WTC11 (cell line): ENCODE results near the gene KCNJ8. TPM values are rescaled to one million over a fixed set of nuclear protein-coding genes. Genes with fewer than 3 reads are reported as not detected.

ENCODE experiments used
- ATAC-seq: fragments of 200-7000 bp; cut with Tn5 transposase; 2 replicates; pipeline ENCODE4 v1.10.0; 2021; ENCODE audit warnings: mild to moderate bottlenecking, moderate library complexity
- CTCF ChIA-PET: fragments of 300-600 bp; sonication (Branson Sonifier 250); formaldehyde crosslinking; loops from one replicate; lab custom pipeline; 2021; ENCODE audit warnings: antibody characterized with exemption; lab: Charles Lee
- POLR2A ChIA-PET: fragments of 350-600 bp; sonication (Branson Sonifier 250); formaldehyde crosslinking; loops from one replicate; lab custom pipeline; 2021; ENCODE audit warnings: antibody characterized with exemption; lab: Charles Lee
- DNase-seq: peaks from one replicate; pipeline ENCODE4 v3.0.0; 2021; ENCODE audit warnings: low spot score
- H3K27ac Mint-ChIP-seq: 2 replicates; pipeline ENCODE4 v1.8.0; 2021; ENCODE audit warnings: mixed read lengths
- H3K27me3 Mint-ChIP-seq: 2 replicates; pipeline ENCODE4 v1.8.0; 2021; ENCODE audit warnings: low read depth, mild to moderate bottlenecking, moderate library complexity, mixed read lengths
- H3K36me3 Mint-ChIP-seq: 2 replicates; pipeline ENCODE4 v1.8.0; 2021; ENCODE audit warnings: mixed read lengths
- H3K4me1 Mint-ChIP-seq: 2 replicates; pipeline ENCODE4 v1.8.0; 2022; ENCODE audit warnings: mixed read lengths
- H3K4me3 Mint-ChIP-seq: 2 replicates; pipeline ENCODE4 v1.8.0; 2021; ENCODE audit warnings: mild to moderate bottlenecking, moderate library complexity, mixed read lengths
- H3K9me3 Mint-ChIP-seq: 2 replicates; pipeline ENCODE4 v1.8.0; 2021; ENCODE audit warnings: mixed read lengths
- ESRRA ChIP-seq: sonication (generic); formaldehyde crosslinking; IDR thresholded peaks from 2 replicates; pipeline ENCODE4 v1.8.1; 2022; ENCODE audit warnings: mild to moderate bottlenecking, missing genetic modification reagents, borderline replicate concordance
- HMGA2 ChIP-seq: fragments of 250-450 bp; sonication (Bioruptor Pico); IDR thresholded peaks from 2 replicates; pipeline ENCODE4 v1.4.0; 2021; ENCODE audit warnings: mild to moderate bottlenecking, moderate library complexity
- KAT7 ChIP-seq: sonication (generic); formaldehyde crosslinking; IDR thresholded peaks from 2 replicates; pipeline ENCODE4 v1.8.1; 2023; ENCODE audit warnings: missing genetic modification reagents, mild to moderate bottlenecking, borderline replicate concordance
- NFATC4 ChIP-seq: fragments of 250-450 bp; sonication (Bioruptor Pico); IDR thresholded peaks from 2 replicates; pipeline ENCODE4 v1.9.0; 2021; ENCODE audit warnings: mild to moderate bottlenecking
- NR1H2 ChIP-seq: sonication (generic); formaldehyde crosslinking; IDR thresholded peaks from 2 replicates; pipeline ENCODE4 v1.9.0; 2021; ENCODE audit warnings: mild to moderate bottlenecking, moderate library complexity, missing genetic modification reagents
- SMAD4 ChIP-seq: sonication (generic); formaldehyde crosslinking; IDR thresholded peaks from 2 replicates; pipeline ENCODE4 v1.8.0; 2022; ENCODE audit warnings: mild to moderate bottlenecking, missing genetic modification reagents
- TEAD4 ChIP-seq: sonication (generic); formaldehyde crosslinking; IDR thresholded peaks from 2 replicates; pipeline ENCODE4 v1.8.0; 2022; ENCODE audit warnings: mild to moderate bottlenecking, missing genetic modification reagents
- ZNF121 ChIP-seq: sonication (generic); formaldehyde crosslinking; IDR thresholded peaks from 2 replicates; pipeline ENCODE4 v1.8.0; 2023; ENCODE audit warnings: missing genetic modification reagents
- ZNF138 ChIP-seq: sonication (generic); formaldehyde crosslinking; conservative IDR thresholded peaks from 2 replicates; pipeline ENCODE4 v1.8.1; 2022; ENCODE audit warnings: mild to moderate bottlenecking, moderate library complexity, missing genetic modification reagents
- ZNF423 ChIP-seq: fragments of 250-450 bp; sonication (Bioruptor Pico); IDR thresholded peaks from 2 replicates; pipeline ENCODE4 v2.1.2; 2022; ENCODE audit warnings: mild to moderate bottlenecking, moderate library complexity
- total RNA-seq: library from RNA; stranded (reverse); gene quantifications from 3 replicates; pipeline ENCODE4 v1.2.3, GENCODE V29; 2021
- TF ChIP-seq, protein P1 (sequence below): sonication (generic); formaldehyde crosslinking; IDR thresholded peaks from 2 replicates; pipeline ENCODE4 v1.8.0; 2023; ENCODE audit warnings: missing genetic modification reagents, mild to moderate bottlenecking, borderline replicate concordance
- TF ChIP-seq, protein P2 (sequence below): sonication (generic); formaldehyde crosslinking; IDR thresholded peaks from 2 replicates; pipeline ENCODE4 v1.8.1; 2023; ENCODE audit warnings: mild to moderate bottlenecking, missing genetic modification reagents, borderline replicate concordance
- TF ChIP-seq, protein P3 (sequence below): sonication (generic); formaldehyde crosslinking; IDR thresholded peaks from 2 replicates; pipeline ENCODE4 v1.8.1; 2023; ENCODE audit warnings: mild to moderate bottlenecking, missing genetic modification reagents, moderate library complexity
- TF ChIP-seq, protein P4 (sequence below): sonication (generic); formaldehyde crosslinking; IDR thresholded peaks from 2 replicates; pipeline ENCODE4 v1.8.1; 2022; ENCODE audit warnings: mild to moderate bottlenecking, moderate library complexity, missing genetic modification reagents
- TF ChIP-seq, protein P5 (sequence below): sonication (generic); formaldehyde crosslinking; IDR thresholded peaks from 2 replicates; pipeline ENCODE4 v1.8.1; 2022; ENCODE audit warnings: low read depth, mild to moderate bottlenecking, moderate library complexity, missing genetic modification reagents, borderline replicate concordance
- TF ChIP-seq, protein P6 (sequence below): sonication (generic); formaldehyde crosslinking; IDR thresholded peaks from 2 replicates; pipeline ENCODE4 v1.8.0; 2022; ENCODE audit warnings: missing genetic modification reagents

KCNJ8 gene
- total RNA-seq, 1 experiment from 2014 or later, result 1.4 TPM

DNA sequence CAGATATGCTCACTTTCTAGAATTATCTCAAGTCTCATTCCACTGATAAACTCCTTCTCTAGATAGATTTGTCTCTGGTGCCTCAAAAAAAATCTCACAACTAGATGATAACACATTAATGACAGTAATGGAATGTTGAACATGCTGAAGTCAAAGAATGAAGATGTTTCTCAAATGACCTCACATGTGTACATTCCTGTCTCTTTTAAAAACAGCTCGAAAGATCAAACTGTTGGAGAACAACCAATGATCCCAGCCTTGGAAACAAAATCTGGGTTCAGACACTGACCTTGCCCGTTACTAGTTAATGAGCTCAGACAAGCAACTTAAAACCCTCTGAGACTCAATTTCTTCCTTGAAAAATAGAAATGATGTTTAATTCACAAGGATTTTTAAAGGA is 44.7 kb upstream of the KCNJ8 start (continued):
- TF ChIP-seq, protein P1, sequence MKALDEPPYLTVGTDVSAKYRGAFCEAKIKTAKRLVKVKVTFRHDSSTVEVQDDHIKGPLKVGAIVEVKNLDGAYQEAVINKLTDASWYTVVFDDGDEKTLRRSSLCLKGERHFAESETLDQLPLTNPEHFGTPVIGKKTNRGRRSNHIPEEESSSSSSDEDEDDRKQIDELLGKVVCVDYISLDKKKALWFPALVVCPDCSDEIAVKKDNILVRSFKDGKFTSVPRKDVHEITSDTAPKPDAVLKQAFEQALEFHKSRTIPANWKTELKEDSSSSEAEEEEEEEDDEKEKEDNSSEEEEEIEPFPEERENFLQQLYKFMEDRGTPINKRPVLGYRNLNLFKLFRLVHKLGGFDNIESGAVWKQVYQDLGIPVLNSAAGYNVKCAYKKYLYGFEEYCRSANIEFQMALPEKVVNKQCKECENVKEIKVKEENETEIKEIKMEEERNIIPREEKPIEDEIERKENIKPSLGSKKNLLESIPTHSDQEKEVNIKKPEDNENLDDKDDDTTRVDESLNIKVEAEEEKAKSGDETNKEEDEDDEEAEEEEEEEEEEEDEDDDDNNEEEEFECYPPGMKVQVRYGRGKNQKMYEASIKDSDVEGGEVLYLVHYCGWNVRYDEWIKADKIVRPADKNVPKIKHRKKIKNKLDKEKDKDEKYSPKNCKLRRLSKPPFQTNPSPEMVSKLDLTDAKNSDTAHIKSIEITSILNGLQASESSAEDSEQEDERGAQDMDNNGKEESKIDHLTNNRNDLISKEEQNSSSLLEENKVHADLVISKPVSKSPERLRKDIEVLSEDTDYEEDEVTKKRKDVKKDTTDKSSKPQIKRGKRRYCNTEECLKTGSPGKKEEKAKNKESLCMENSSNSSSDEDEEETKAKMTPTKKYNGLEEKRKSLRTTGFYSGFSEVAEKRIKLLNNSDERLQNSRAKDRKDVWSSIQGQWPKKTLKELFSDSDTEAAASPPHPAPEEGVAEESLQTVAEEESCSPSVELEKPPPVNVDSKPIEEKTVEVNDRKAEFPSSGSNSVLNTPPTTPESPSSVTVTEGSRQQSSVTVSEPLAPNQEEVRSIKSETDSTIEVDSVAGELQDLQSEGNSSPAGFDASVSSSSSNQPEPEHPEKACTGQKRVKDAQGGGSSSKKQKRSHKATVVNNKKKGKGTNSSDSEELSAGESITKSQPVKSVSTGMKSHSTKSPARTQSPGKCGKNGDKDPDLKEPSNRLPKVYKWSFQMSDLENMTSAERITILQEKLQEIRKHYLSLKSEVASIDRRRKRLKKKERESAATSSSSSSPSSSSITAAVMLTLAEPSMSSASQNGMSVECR, result no peak

DNA sequence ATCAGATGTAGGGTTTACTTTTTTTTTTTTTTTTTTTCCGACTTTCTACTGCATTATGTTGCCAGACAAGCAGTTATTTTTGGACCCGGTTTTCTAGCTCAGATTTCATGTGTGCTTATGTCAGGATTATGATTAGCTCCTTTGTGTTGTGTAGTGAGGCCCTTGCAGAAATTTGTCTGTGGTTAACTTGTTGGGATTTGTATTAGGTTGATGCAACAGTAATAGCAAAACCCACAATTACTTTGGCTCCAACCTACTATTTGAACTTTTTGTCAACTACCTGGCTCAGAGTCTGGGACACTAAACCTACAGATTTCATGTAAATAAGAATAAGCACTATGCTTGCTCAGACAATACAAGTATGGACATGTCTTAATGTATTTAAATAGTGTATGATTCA is 44.1 kb upstream of the KCNJ8 start:
- TF ChIP-seq, protein P2, sequence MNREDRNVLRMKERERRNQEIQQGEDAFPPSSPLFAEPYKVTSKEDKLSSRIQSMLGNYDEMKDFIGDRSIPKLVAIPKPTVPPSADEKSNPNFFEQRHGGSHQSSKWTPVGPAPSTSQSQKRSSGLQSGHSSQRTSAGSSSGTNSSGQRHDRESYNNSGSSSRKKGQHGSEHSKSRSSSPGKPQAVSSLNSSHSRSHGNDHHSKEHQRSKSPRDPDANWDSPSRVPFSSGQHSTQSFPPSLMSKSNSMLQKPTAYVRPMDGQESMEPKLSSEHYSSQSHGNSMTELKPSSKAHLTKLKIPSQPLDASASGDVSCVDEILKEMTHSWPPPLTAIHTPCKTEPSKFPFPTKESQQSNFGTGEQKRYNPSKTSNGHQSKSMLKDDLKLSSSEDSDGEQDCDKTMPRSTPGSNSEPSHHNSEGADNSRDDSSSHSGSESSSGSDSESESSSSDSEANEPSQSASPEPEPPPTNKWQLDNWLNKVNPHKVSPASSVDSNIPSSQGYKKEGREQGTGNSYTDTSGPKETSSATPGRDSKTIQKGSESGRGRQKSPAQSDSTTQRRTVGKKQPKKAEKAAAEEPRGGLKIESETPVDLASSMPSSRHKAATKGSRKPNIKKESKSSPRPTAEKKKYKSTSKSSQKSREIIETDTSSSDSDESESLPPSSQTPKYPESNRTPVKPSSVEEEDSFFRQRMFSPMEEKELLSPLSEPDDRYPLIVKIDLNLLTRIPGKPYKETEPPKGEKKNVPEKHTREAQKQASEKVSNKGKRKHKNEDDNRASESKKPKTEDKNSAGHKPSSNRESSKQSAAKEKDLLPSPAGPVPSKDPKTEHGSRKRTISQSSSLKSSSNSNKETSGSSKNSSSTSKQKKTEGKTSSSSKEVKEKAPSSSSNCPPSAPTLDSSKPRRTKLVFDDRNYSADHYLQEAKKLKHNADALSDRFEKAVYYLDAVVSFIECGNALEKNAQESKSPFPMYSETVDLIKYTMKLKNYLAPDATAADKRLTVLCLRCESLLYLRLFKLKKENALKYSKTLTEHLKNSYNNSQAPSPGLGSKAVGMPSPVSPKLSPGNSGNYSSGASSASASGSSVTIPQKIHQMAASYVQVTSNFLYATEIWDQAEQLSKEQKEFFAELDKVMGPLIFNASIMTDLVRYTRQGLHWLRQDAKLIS, result no peak
- TF ChIP-seq, protein P3, sequence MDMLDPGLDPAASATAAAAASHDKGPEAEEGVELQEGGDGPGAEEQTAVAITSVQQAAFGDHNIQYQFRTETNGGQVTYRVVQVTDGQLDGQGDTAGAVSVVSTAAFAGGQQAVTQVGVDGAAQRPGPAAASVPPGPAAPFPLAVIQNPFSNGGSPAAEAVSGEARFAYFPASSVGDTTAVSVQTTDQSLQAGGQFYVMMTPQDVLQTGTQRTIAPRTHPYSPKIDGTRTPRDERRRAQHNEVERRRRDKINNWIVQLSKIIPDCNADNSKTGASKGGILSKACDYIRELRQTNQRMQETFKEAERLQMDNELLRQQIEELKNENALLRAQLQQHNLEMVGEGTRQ (CRISPR knock-in tag), result no peak
- TF ChIP-seq ZNF423 (CRISPR knock-in tag) (no peak), ZNF138 (CRISPR knock-in tag) (no peak), TEAD4 (no peak), NR1H2 (no peak)
- TF ChIP-seq, protein P4, sequence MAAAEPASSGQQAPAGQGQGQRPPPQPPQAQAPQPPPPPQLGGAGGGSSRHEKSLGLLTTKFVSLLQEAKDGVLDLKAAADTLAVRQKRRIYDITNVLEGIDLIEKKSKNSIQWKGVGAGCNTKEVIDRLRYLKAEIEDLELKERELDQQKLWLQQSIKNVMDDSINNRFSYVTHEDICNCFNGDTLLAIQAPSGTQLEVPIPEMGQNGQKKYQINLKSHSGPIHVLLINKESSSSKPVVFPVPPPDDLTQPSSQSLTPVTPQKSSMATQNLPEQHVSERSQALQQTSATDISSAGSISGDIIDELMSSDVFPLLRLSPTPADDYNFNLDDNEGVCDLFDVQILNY (CRISPR knock-in tag), result no peak
- ATAC-seq (no peak), DNase-seq (no peak)
- no peak overlapping the region for H3K4me3 Mint-ChIP-seq
- H3K9me3 Mint-ChIP-seq, result no peaks in the 10 kb centered on the region
- ChIA-PET CTCF (interaction anchor here (1.1 kb wide), 1 partner anchor 172 kb away, joined by 3 read pairs; no protein-coding TSS in a partner anchor), POLR2A (no interaction called here)
- H3K4me1 Mint-ChIP-seq, result no peaks in the 10 kb centered on the region
- no peak overlapping the region for H3K27ac Mint-ChIP-seq
- H3K27me3 Mint-ChIP-seq, result no peaks in the 10 kb centered on the region
- H3K36me3 Mint-ChIP-seq, result no peaks in the 10 kb centered on the region

DNA sequence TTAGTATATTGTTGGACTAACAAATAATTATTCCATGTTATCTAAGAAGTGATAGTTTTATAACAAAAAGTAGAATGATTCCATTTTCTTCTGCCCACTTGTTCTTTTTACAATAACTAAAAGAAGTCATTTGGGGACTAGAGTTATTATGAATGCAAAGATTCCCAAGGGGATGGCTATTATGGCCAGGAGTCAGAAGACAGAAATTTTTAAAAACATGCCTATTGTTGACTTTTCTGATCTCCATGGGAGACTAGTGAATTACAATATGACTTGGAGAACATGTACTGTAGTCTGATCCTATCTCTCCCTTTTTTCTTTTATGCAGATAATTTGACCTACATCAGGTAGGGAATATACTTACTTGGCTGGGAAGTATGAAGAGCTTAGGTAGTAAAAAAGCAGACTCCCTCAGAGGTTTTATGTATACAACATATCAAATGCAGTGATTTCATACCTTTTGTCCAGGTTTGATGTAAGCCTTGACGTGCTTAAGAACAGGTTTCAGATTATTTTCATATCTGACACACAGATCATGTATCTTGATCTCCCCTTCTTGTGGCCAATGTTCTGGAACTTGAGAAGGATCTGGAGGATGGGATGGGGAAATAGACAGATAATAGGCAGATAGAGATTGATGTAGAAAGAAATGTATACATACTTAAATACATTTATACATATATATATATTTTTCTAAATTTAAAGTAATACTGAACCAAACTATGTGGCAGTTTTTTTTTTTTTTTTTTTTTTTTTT is 41.0 kb upstream of the KCNJ8 start:
- DNase-seq (no peak), ATAC-seq (no peak)
- POLR2A ChIA-PET, result no interaction called here
- Mint-ChIP-seq H3K4me1 (no peaks in the 10 kb centered on the region), H3K9me3 (no peaks in the 10 kb centered on the region), H3K27me3 (no peaks in the 10 kb centered on the region), H3K4me3 (no peak overlapping the region), H3K27ac (no peak overlapping the region), H3K36me3 (no peaks in the 10 kb centered on the region)
- CTCF ChIA-PET, result no interaction called here
- TF ChIP-seq ESRRA (CRISPR knock-in tag), result no peak
- TF ChIP-seq, protein P5, sequence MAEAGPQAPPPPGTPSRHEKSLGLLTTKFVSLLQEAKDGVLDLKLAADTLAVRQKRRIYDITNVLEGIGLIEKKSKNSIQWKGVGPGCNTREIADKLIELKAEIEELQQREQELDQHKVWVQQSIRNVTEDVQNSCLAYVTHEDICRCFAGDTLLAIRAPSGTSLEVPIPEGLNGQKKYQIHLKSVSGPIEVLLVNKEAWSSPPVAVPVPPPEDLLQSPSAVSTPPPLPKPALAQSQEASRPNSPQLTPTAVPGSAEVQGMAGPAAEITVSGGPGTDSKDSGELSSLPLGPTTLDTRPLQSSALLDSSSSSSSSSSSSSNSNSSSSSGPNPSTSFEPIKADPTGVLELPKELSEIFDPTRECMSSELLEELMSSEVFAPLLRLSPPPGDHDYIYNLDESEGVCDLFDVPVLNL (CRISPR knock-in tag), result no peak
- no peak for TF ChIP-seq NFATC4
- TF ChIP-seq SMAD4 (CRISPR knock-in tag), result no peak
- TF ChIP-seq HMGA2 (CRISPR knock-in tag), result no peak
- no peak for TF ChIP-seq KAT7
- TF ChIP-seq ZNF121 (CRISPR knock-in tag), result no peak
- TF ChIP-seq, protein P4 (CRISPR knock-in tag), result no peak
- TF ChIP-seq, protein P6, sequence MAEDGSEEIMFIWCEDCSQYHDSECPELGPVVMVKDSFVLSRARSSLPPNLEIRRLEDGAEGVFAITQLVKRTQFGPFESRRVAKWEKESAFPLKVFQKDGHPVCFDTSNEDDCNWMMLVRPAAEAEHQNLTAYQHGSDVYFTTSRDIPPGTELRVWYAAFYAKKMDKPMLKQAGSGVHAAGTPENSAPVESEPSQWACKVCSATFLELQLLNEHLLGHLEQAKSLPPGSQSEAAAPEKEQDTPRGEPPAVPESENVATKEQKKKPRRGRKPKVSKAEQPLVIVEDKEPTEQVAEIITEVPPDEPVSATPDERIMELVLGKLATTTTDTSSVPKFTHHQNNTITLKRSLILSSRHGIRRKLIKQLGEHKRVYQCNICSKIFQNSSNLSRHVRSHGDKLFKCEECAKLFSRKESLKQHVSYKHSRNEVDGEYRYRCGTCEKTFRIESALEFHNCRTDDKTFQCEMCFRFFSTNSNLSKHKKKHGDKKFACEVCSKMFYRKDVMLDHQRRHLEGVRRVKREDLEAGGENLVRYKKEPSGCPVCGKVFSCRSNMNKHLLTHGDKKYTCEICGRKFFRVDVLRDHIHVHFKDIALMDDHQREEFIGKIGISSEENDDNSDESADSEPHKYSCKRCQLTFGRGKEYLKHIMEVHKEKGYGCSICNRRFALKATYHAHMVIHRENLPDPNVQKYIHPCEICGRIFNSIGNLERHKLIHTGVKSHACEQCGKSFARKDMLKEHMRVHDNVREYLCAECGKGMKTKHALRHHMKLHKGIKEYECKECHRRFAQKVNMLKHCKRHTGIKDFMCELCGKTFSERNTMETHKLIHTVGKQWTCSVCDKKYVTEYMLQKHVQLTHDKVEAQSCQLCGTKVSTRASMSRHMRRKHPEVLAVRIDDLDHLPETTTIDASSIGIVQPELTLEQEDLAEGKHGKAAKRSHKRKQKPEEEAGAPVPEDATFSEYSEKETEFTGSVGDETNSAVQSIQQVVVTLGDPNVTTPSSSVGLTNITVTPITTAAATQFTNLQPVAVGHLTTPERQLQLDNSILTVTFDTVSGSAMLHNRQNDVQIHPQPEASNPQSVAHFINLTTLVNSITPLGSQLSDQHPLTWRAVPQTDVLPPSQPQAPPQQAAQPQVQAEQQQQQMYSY (CRISPR knock-in tag), result no peak
